ENCODE measurements around the gene SRSF6.
"Not testable (repeated sequence)": the region's sequence is repeated elsewhere in the genome, so short reads cannot be mapped to it uniquely, and the experiment has no call there.

Gene SRSF6

DNA sequence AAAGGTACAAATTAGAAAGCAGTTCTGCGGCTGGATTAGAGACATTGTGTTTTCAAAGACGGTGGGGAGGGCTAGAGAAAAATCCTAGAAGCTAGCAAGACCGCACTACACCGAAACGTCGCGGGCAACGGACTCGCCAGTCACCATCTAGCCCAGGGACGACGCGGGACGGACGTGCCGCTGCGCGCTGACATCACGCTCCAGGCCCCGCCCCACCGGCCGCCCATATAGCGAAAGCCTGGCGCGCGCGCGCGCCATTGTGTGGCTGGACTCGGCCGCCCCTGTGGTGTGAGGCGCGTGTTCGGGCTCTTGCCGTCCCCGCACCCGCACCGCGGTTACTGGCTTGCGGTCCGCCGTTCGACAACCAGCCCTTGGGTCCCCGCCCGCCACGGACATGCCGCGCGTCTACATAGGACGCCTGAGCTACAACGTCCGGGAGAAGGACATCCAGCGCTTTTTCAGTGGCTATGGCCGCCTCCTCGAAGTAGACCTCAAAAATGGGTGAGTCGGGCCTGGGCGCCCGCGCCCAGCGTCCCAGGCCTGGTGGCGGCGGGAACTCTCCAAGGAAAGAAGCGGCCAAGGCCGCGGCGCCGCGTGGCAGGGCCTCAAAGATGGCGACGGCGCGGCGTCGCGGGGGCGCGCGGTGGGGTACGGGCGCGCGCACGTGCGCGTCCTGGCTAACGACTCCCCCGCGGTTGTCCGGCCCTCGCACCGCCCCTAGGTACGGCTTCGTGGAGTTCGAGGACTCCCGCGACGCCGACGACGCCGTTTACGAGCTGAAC lies at the start of gene SRSF6:
Gene SRSF6 (plus strand): TSS at position 257 of the 782 bp plus-strand sequence. CDS start 138 bp downstream, at position 395.
- DNase-seq = peak; percentile 97

- DNase-seq = no peak
Observed at GRCh38 chr20:43408848-43409576, 48.7 kb upstream of the SRSF6 start.

GRCh38 chr20:43409577-43409913 lies 48.2 kb upstream of the SRSF6 start:
- DNase-seq = no peak

DNA sequence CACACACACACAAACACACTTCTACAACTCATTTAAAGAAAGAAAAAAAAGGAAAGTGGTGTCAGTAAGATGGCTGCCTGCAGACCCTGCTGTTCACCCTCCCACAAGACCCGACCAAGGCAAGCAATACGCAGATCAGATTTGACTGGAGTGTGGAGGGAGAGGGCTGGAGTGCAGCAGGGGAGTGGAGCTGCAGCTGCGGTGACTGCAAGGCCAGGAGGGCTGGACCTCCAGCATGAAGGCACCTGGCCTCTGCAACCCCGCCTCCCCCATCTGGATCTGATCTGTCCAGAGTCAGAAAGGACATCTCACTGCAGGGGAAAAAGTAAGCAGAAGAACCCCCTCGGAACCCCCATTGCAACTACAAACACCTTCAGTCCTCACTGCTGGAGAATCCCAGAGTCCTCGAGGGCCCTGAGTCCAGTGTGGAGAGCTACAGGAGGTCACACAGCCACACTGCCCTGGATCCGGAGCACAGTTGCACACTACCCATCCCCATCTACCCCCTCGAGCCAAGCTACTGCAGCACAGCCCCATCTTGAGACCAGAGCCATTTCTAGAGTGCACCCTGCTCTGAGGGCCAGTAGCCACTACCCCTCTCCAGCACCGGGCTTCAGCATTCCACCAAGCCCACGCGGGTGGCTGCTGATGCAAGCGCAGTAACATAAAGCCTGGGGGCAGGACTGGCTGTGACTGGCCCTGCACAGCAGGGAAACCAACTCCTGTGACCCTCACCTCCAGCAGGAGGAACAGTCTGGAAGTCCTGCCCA lies 41.9 kb upstream of the SRSF6 start:
- no peak for DNase-seq

DNA sequence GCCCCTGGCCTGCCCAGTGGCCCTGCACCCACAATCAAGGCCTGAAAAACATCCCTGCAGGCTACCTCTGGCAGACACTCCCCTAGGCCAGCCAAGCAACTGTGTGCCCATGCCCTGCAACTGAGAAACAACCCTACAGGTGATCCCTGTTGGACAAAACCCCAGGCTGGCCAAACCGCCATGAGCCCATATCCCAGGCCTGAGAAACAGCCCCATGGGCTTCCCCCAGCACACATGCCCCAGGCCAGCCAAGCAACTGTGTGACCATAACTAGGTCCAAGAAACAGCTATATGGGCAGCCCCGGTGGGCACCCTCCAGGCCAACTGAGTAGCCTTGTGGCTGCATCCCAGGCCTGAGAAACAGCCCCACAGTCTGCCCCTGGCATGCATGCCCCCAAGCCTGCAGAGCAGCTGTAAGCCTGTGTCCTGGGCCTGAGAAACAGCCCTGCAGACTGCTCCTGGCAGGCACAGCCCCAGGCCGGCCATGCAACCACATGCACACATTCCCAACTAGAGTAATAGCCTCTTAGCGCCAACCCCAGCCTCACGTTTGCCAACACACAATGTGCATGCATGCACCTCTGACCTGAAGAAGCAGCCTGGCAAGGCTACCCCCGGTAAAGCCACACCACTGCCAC lies 41.0 kb upstream of the SRSF6 start:
- no peak for DNase-seq

GRCh38 chr20:43420192-43420591 lies 37.5 kb upstream of the SRSF6 start:
- DNase-seq = no peak

GRCh38 chr20:43420913-43421312 lies 36.8 kb upstream of the SRSF6 start:
- not testable (repeated sequence) for DNase-seq

DNA sequence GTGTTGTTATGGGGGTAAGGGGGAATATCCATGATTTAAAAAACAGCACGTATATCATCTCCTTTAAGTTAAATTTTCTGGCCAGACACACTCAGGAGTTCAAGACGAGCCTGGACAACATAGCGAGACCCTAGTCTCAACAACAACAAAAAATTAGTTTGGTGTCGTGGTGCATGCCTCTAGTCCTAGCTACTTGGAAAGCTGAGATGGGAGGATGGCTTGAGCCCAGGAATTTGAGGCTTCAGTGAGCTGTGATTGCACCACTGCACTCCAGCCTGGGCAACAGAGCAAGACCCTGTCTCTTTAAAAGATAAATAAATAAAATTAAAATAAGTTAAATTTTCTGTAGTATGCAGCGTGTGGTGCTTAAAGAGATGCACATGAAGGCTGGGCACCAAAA lies 31.5 kb upstream of the SRSF6 start:
- DNase-seq = no peak

- DNase-seq = no peak
Observed at GRCh38 chr20:43430265-43431133, 27.2 kb upstream of the SRSF6 start.

DNA sequence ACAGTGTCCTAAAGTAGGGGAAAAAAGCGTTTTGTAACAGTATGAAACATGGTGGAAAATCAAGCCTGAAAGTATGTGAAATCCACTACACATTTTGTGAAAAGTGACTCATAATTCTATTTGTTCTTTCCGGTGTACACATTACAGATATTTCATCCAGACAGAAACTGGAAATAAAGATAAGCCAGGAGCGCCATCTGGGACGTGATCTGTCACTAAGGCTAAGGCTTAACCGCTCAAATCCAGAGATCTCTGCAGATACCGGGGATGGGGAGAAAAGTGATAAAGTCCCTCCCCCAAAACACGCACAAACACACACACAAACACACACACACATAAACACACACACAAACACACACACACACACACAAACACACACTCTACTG lies 26.6 kb upstream of the SRSF6 start:
- no peak for DNase-seq

DNA sequence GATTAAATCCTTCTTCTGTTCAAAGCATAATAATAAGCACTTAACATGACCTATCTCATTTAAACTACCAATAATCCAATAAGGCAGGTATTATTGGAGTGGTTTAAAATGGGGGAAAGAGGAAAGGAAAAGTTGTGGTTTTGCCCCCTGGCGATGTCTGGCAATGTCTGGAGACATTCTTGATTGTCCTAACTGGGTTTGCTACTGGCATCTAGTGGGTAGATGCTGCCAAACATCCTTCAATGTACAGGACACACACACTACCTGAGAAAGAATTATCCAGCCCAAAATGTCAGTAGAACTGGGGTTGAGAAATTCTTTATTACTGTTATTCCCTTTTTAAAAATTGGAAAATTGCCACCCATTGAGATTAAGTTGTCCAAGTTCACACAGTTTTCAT lies 25.2 kb upstream of the SRSF6 start:
- no peak for DNase-seq

DNA sequence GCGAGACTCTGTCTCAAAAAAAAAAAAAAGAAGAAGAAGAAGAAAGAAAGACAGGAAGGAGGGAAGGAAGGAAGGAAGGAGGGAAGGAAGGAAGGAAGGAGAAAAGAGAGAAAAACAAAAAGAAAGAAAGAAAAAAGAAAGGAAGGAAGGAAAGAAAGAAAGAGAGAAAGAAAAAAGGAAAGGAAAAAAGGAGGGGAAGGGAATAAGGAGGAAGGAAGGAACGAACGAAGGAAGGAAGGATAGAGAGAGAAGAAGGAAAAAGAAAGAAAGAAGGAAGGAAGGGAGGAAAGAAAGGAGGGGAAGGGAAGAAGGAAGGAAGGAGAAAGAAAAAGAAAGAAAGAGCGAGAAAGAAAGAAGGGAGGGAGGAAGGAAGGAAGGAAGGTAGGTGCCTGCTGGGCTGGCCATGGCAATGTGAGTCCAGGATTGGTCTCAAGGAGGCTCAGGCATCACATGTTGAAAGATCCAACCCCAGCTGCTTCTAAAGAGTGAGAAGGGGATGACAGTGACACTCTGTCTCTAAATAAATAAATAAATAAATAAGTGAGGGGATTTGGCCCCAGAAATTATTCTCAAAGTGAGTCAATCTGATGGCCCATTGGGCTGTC lies 24.3 kb upstream of the SRSF6 start:
- DNase-seq = no peak

- no peak for DNase-seq
Observed at GRCh38 chr20:43434565-43434964, 23.1 kb upstream of the SRSF6 start.

- DNase-seq = no peak
Observed at GRCh38 chr20:43438578-43439316, 18.9 kb upstream of the SRSF6 start.

- DNase-seq = no peak
Observed at GRCh38 chr20:43440531-43440930, 17.2 kb upstream of the SRSF6 start.

GRCh38 chr20:43442282-43442880 lies 15.3 kb upstream of the SRSF6 start:
- no peak for DNase-seq

GRCh38 chr20:43444107-43444506 lies 13.6 kb upstream of the SRSF6 start:
- no peak for DNase-seq

- DNase-seq = no peak
Observed at GRCh38 chr20:43446361-43446879, 11.3 kb upstream of the SRSF6 start.

- not testable (repeated sequence) for DNase-seq
Observed at GRCh38 chr20:43448431-43448747, 9.3 kb upstream of the SRSF6 start.

DNA sequence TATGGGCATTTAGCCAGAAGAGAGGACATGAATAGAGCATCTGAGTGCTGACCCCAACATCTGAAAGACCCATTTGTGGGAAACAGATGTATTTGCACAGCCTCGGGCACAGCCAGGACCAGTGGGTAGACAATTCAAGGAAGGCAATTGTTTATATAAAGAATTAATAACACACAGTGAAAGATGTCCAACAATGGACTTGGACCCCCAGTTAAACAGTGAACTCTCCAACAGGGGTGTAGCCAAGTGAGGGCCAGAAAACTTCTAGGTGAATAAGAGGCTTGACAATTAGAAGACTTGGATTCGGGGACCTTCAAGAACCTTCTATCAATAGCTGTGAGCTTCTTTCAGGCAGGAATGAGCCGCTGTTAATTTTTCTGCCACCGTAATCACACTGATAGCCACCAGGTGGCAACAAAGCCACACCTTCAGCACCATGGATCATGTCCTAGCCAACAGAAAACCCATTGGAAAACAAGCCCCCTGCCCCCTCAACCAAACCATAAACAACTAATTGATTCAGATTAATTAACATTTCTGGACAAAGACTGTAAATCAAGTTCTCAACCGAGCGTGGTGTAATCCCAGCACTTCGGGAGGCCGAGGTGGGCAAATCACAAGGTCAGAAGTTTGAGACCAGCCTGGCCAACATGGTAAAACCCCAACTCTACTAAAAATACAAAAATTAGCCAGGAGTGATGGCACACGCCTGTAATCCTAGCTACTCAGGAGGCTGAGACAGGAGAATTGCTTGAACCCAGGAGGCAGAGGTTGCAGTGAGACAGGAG lies 8.8 kb upstream of the SRSF6 start:
- peak; percentile 76 for DNase-seq
